Bone marrow (tissue), 2 donors: ENCODE results near the gene OGDH.
"Not testable (repeated sequence)": the region's sequence is repeated elsewhere in the genome, so short reads cannot be mapped to it uniquely, and the experiment has no call there.

Experiments used
- DNase-seq, 2 donors: peaks; one replicate each; lab custom pipeline; 2025; lab: John Stamatoyannopoulos, UW

Gene OGDH

GRCh38 chr7:44667190-44667589, 60.8 kb downstream of the OGDH start:
- DNase-seq, result no peak

GRCh38 chr7:44671069-44671468, 64.6 kb downstream of the OGDH start:
- no peak for DNase-seq

DNA sequence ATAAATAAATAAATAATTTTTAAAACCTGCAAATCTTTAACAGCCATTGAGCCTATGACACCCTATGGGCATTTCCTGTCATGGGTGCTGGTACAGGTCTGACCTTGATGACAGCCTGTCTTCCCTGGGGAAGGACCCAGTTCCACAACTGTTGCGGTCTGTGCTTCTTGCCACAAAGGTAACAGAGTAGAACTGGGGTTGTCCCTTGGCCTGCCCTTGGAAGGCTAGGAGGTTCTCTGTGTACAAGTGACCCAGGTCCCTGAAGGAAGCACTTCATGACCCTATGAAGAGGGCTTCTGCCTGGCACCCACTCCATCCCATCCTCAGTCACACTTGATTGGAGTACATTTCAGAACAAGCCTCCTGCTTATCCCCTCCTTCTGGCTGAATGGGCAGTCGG, 66.9 kb downstream of the OGDH start:
- DNase-seq, result no peak

- DNase-seq, result no peak
These were observed 67.3 kb downstream of the OGDH start for GRCh38 chr7:44673771-44674170.

DNA sequence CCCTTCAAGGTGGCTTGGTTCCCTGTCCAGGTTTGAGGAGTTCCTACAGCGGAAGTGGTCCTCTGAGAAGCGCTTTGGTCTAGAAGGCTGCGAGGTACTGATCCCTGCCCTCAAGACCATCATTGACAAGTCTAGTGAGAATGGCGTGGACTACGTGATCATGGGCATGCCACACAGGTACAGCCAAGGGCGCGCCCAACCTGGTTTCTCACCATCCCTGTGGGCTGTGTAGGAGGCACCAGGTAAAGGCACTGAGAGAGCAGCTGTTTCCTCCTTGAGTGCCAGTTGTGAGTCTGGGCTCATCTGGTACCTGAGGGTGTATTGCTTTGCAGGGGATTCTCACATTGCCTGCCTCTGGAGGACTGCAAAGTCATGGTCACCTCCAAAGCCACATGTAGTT, 68.0 kb downstream of the OGDH start:
- no peak for DNase-seq

- DNase-seq, result no peak
These were observed 70.3 kb downstream of the OGDH start for GRCh38 chr7:44676776-44677175.

DNA sequence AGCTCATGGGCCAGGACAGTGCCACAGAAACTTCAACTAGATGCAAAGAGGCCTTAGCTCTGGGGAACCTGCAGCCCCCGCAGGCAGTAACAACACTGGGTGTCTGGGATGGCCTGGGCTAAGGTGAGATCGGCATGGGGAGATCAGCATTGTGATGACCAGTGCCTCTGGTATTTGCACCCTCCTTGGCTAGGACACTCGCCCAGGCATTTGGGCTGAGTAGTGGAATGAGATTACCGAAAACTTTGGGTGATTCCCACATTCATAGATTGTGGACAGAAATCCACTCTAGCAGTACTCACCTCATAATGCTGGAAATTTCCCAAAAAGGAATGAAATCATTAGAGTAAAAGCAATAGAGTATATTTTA, 71.7 kb downstream of the OGDH start:
- no peak for DNase-seq

DNA sequence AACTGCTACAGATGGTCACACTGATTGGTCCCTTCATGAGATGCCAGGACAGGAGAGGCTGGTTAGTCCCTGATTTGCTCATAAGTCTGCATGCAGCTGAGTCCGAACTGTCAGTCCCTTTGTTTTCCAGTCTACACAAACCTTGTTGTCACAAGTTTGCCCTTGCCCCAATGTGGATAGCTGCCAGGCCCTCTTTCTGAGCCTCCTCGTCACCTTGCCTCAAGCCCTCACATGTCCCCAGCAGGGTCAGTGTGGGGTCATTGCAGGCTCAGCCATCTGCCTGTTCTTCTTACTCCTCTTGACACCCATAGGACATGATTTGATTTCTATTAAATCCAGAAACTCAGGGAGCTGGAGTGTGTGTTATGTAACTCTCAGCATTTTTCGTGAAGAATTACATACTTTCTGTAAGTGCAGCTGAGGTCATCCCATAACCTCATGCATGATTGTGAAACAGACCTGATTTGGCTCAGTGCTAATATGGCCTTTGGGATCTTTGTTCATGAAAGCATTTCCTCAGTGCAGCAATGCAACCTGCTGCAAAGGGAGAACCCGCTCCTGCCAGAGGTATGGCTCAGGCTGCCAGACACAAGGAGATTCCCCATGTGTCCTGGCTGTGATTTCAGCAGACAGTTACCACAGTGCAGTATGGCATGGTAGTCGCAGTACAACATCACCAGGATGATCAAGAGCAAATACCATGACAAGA, 72.2 kb downstream of the OGDH start:
- no peak for DNase-seq

- no peak for DNase-seq
These were observed 75.2 kb downstream of the OGDH start for GRCh38 chr7:44681645-44682044.

DNA sequence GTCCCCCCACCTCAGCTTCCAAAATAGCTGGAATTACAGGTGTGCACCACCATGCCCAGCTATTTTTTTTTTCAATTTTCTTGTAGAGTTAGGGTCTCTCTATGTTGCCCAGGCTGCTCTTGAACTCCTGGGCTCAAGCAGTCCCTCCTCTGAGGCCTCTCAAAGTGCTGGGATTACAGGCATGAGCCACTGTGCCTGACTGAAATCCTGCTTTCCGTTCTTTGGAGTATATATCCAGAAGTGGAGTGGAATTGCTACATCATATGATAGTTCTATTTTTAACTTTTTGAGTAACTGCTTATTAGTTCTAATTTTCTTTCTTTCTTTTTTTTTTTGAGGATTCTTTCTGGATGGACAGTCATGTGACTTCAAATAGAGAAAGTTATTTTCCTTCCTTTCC, 79.3 kb downstream of the OGDH start:
- no peak for DNase-seq

DNA sequence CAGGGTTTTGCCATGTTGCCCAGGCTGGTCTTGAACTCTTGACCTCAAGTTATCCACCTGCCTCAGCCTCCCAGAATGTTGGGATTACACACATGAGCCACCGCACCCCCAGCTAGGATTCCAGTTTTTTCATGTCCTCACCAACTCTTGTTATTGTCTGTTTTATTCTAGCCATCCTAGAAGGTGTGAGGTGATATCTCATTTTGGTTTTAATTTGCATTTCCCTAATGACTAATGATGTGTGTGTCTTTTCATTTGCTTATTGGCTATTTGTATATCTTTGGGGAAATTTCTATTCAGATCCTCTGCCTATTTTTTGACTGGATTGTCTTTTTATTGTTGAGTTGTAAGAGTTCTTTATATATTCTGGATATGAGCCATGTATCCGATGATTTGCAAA, 83.0 kb downstream of the OGDH start:
- no peak for DNase-seq

- no peak for DNase-seq
These were observed 87.3 kb downstream of the OGDH start for GRCh38 chr7:44693641-44694313.

GRCh38 chr7:44694326-44694725, 87.9 kb downstream of the OGDH start:
- no peak for DNase-seq

- no peak for DNase-seq
These were observed 88.3 kb downstream of the OGDH start for GRCh38 chr7:44694766-44695165.

DNA sequence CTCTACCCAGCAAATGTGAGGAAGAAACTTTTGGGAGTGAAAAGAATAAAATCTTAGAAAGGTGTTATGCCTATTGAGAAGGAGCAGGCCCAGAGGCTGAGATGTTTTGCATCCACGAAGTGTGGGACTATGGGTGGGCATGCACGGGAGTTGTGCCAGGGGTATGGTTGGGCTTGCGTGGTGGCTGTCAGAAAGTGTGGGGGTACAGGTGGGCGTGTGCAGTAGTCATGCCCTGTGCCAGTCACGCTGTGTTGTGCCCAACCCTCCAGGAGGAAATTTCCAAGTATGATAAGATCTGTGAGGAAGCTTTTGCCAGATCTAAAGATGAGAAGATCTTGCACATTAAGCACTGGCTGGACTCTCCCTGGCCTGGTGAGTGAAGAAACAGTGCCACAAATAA, 89.3 kb downstream of the OGDH start:
- no peak for DNase-seq

GRCh38 chr7:44696728-44697127, 90.3 kb downstream of the OGDH start:
- no peak for DNase-seq

DNA sequence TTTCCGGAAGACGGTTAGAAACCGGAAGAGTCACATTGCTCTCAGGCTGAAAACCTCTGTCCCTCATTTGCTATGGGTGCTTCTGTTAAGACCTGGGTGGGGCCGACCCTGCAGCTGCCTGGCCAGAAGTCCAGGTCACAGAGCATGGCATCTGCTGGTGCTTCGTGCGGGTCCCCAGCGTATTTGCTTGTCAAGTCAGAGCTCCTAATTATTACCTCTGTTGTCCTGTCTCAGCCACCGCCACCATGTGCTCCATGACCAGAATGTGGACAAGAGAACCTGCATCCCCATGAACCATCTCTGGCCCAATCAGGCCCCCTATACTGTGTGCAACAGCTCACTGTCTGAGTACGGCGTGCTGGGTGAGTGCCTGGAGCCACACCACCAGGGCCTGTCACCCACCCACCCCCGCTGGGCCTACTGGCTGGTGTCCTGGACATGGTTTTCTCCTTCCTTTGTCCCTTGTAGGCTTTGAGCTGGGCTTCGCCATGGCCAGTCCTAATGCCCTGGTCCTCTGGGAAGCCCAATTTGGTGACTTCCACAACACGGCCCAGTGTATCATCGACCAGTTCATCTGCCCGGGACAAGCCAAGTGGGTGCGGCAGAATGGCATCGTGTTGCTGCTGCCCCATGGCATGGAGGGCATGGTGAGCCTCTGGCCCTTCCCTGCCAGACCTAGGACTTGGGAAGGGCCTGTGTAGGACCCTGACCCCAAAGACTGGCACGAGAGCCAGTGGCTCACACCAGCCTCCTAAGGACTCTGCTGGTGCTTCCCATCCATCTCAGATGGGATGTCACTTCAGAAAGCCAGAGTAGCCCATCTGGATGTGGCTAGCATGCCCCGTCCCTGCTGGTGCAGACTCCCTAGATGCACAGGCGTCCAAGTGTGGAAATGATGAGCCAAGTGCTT, 91.0 kb downstream of the OGDH start:
- no peak for DNase-seq

DNA sequence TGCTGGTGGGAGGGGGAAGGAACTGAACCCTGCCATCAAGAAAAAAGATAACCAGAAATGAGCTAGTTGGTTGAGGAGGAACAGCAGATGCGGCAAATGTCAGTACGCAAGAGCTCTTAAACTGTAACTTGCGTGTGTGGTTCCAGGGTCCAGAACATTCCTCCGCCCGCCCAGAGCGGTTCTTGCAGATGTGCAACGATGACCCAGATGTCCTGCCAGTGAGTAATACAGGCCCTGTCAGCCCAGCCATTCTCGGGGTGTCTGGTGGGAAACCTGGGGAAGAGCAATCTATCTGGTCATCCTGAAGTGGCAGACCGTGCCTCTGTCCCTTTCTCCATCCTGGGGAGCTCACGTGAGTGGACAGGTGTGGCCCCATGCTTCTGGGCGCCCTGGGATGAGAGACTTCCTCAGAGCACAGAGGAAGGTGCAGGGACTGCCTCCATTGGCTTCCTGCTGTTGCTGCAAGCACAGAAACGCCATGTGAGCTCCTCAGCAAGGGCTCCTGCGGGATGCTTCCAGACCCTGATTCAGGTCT, 91.7 kb downstream of the OGDH start:
- DNase-seq, result no peak

DNA sequence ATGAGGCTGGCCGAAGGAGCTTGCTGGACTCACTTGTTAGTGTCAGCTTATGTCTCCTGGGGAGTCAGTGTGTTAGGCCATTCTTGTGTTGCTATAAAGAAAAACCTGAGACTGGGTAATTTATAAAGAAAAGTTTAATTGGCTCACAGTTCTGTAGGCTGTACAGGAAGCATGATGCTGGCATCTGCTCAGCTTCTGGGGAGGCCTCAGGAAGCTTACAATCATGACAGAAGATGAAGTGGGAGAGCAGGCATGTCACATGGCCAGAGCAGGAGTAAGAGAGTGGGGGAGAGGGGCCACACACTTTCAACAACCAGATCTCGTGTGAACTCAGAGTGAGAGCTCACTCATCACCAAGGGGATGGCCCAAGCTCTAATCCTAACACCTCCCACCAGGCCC, 93.2 kb downstream of the OGDH start:
- DNase-seq, result not testable (repeated sequence)

GRCh38 chr7:44700322-44700721, 93.9 kb downstream of the OGDH start:
- no peak for DNase-seq

GRCh38 chr7:44703391-44703790, 97.0 kb downstream of the OGDH start:
- DNase-seq, result not testable (repeated sequence)

DNA sequence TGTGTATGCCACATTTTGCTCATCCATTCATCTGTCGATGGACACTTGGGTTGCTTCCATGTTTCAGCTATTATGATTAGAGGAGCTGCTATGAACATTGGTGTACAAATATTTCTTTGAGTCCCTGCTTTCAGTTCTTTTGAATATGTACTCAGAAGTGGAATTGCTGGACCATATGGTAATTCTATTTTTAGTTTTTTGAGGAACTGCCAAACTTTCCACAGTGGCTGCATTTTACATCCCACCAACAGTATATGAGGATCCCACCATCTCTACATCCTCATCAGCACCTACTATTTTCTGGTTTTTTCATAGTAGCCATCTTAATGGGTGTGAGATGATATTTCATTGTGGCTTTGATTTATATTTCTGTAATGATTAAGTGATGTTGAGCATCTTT, 97.5 kb downstream of the OGDH start:
- no peak for DNase-seq

DNA sequence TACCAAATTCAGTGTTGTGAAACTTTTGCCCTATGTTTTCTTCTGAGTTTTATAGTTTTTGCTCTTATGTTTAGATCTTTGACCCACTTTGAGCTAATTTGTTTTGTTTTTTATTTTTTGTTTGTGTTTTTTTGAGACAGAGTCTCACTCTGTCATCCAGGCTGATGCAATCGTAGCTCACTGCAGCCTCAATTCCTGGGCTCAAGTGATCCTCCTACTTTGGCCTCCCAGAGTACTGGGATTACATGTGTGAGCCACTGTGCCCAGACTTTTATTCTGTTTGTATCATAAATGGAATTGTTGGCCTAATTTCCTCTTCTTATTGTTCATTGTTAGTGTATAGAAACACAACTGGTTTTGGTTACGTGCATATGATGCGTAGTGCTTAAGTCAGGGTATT, 99.0 kb downstream of the OGDH start:
- no peak for DNase-seq
